ENCODE results near the gene CYSLTR2.
"Not testable (repeated sequence)": the region's sequence is repeated elsewhere in the genome, so short reads cannot be mapped to it uniquely, and the experiment has no call there.

Gene CYSLTR2

DNA sequence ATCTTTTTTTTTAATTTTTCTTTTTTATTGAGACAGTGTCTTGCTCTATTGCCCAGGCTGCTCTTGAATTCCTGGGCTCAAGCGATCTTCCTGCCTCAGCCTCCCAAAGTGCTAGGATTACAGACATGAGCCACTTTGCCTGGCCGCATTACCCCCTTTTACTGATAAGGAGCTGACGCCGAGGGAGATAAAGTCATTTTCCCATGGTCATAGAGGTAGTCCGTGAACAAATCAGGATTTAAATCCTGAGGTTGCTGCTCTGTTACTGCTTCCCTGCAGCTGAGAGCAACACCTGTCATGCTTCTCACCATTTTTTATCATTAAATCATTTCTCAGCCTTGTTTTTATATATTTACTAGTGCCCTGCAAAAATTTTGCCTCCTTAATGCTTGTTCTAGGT lies 7.4 kb downstream of the CYSLTR2 start:
- H3K27ac ChIP-seq = no peak overlapping the region
- TF ChIP-seq CTCF (conservative IDR thresholded peaks at IDR 0.05; ENCODE audit: low read depth, low read length) = no peak
- H3K9ac ChIP-seq = no peak overlapping the region
- H3K4me2 ChIP-seq = no peak overlapping the region
- H2AFZ ChIP-seq (ENCODE audit: low read depth) = no peak overlapping the region
- no peaks in the 10 kb centered on the region for H3K27me3 ChIP-seq (ENCODE audit: insufficient read depth, low read depth)
- no peaks in the 10 kb centered on the region for H3K36me3 ChIP-seq (ENCODE audit: insufficient read depth)
- no peaks in the 10 kb centered on the region for H4K20me1 ChIP-seq (ENCODE audit: insufficient read depth)
- H3K4me1 ChIP-seq (ENCODE audit: low read depth, poor library complexity, severe bottlenecking) = no peaks in the 10 kb centered on the region
- no peak overlapping the region for H3K4me3 ChIP-seq (IDR thresholded peaks at IDR 0.05; ENCODE audit: insufficient read depth, low read depth, low read length)
- no peaks in the 10 kb centered on the region for H3K79me2 ChIP-seq (ENCODE audit: insufficient read depth, low read depth)

DNA sequence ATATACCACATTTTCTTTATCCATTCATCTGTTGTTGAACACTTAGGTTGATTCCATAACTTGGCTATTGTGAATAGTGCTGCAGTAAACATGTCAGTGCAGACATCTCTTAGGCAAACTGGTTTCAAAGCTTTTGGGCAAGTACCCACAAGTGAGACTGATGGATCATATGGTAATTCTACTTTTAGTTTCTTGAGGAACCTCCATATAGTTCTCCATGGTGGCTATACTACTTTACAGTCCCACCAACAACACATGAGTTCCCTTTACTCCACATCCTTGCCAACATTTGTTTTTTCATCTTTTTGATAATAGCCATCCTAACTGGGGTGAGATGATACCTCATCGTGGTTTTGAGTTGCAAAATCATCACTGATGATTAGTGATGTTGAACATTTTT lies 8.5 kb downstream of the CYSLTR2 start:
- H3K36me3 ChIP-seq (ENCODE audit: insufficient read depth) = no peaks in the 10 kb centered on the region
- no peaks in the 10 kb centered on the region for H4K20me1 ChIP-seq (ENCODE audit: insufficient read depth)
- no peak overlapping the region for H3K9ac ChIP-seq
- H3K27ac ChIP-seq = no peak overlapping the region
- H3K4me1 ChIP-seq (ENCODE audit: low read depth, poor library complexity, severe bottlenecking) = no peaks in the 10 kb centered on the region
- no peak overlapping the region for H2AFZ ChIP-seq (ENCODE audit: low read depth)
- H3K27me3 ChIP-seq (ENCODE audit: insufficient read depth, low read depth) = no peaks in the 10 kb centered on the region
- no peak for TF ChIP-seq CTCF (conservative IDR thresholded peaks at IDR 0.05; ENCODE audit: low read depth, low read length)
- H3K4me2 ChIP-seq = no peak overlapping the region
- no peaks in the 10 kb centered on the region for H3K79me2 ChIP-seq (ENCODE audit: insufficient read depth, low read depth)
- no peak overlapping the region for H3K4me3 ChIP-seq (IDR thresholded peaks at IDR 0.05; ENCODE audit: insufficient read depth, low read depth, low read length)

GRCh38 chr13:48667136-48667535 lies 13.4 kb downstream of the CYSLTR2 start:
- Histone ChIP-seq H3K27me3 (ENCODE audit: insufficient read depth, low read depth) (no peaks in the 10 kb centered on the region), H4K20me1 (ENCODE audit: insufficient read depth) (no peaks in the 10 kb centered on the region), H3K4me1 (ENCODE audit: low read depth, poor library complexity, severe bottlenecking) (no peaks in the 10 kb centered on the region), H3K9ac (no peak overlapping the region), H2AFZ (ENCODE audit: low read depth) (no peak overlapping the region), H3K27ac (no peak overlapping the region), H3K4me2 (no peak overlapping the region), H3K4me3 (IDR thresholded peaks at IDR 0.05; ENCODE audit: insufficient read depth, low read depth, low read length) (no peak overlapping the region), H3K36me3 (ENCODE audit: insufficient read depth) (no peaks in the 10 kb centered on the region), H3K79me2 (ENCODE audit: insufficient read depth, low read depth) (no peaks in the 10 kb centered on the region)
- no peak for TF ChIP-seq CTCF (conservative IDR thresholded peaks at IDR 0.05; ENCODE audit: low read depth, low read length)

DNA sequence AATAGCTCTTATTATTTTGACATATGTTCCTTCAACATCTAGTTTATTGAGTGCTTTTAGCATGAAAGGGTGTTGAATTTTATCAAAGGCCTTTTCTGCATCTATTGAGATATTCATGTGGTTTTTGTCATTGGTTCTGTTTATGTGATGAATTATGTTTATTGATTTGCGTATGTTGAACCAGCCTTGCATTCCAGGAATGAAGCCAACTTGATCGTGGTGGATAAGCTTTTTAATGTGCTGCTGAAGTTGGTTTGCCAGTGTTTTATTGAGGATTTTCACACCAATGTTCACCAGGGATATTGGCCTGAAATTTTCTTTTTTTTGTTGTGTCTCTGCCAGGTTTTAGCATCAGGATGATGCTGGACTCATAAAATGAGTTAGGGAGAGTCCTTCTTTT lies 17.7 kb downstream of the CYSLTR2 start:
- not testable (repeated sequence) for H3K79me2 ChIP-seq (ENCODE audit: insufficient read depth, low read depth); H3K27ac ChIP-seq; H3K36me3 ChIP-seq (ENCODE audit: insufficient read depth); H3K4me1 ChIP-seq (ENCODE audit: low read depth, poor library complexity, severe bottlenecking); H3K4me2 ChIP-seq; H2AFZ ChIP-seq (ENCODE audit: low read depth); H3K9ac ChIP-seq; H4K20me1 ChIP-seq (ENCODE audit: insufficient read depth); H3K4me3 ChIP-seq (IDR thresholded peaks at IDR 0.05; ENCODE audit: insufficient read depth, low read depth, low read length); H3K27me3 ChIP-seq (ENCODE audit: insufficient read depth, low read depth)

DNA sequence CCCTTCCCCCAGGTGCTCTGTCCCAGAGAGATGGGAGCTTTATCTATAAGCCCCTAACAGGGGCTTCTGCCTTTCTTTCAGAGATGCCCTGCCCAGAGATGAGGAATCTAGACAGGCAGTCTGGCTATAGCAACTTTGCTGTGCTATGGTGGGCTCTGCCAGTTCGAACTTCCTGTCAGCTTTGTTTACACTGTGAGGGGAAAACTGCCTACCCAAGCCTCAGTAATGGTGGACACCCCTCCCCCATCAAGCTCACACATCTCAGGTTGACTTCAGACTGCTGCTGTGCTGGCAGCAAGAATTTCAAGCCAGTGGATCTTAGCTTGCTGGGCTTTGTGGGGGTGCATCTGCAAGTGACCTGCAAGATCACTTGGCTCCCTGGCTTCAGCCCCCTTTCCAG lies 21.5 kb downstream of the CYSLTR2 start:
- no peaks in the 10 kb centered on the region for H3K79me2 ChIP-seq (ENCODE audit: insufficient read depth, low read depth)
- H3K4me1 ChIP-seq (ENCODE audit: low read depth, poor library complexity, severe bottlenecking) = no peaks in the 10 kb centered on the region
- no peak overlapping the region for H3K4me2 ChIP-seq
- no peak overlapping the region for H3K9ac ChIP-seq
- H3K4me3 ChIP-seq (IDR thresholded peaks at IDR 0.05; ENCODE audit: insufficient read depth, low read depth, low read length) = no peak overlapping the region
- no peaks in the 10 kb centered on the region for H3K27me3 ChIP-seq (ENCODE audit: insufficient read depth, low read depth)
- TF ChIP-seq CTCF (conservative IDR thresholded peaks at IDR 0.05; ENCODE audit: low read depth, low read length) = no peak
- no peaks in the 10 kb centered on the region for H3K36me3 ChIP-seq (ENCODE audit: insufficient read depth)
- no peak overlapping the region for H3K27ac ChIP-seq
- H2AFZ ChIP-seq (ENCODE audit: low read depth) = no peak overlapping the region
- no peaks in the 10 kb centered on the region for H4K20me1 ChIP-seq (ENCODE audit: insufficient read depth)

All from KMS-11 (cell line).